T47D (cell line): ENCODE results near the gene TTLL9.

Source experiments
- DNase-seq, 2 experiments: peaks; one replicate each; pipeline versions ENCODE4 v3.0.0 to v3.0.0-alpha.2; 2011 to 2012; ENCODE audit warnings: low read depth in 1 of 2, low spot score in 1 of 2
- JUND ChIP-seq: IDR thresholded peaks from 2 replicates; pipeline ENCODE4 v1.6.1; 2012; ENCODE audit warnings: low read depth
- in situ Hi-C: cut with HindIII; loops from 2 replicates; pipeline ENCODE4 v1.10.0; 2016; ENCODE audit warnings: low sequenced_read_pairs, low pct_unique_long_range_greater_than_20kb

Gene TTLL9

DNA sequence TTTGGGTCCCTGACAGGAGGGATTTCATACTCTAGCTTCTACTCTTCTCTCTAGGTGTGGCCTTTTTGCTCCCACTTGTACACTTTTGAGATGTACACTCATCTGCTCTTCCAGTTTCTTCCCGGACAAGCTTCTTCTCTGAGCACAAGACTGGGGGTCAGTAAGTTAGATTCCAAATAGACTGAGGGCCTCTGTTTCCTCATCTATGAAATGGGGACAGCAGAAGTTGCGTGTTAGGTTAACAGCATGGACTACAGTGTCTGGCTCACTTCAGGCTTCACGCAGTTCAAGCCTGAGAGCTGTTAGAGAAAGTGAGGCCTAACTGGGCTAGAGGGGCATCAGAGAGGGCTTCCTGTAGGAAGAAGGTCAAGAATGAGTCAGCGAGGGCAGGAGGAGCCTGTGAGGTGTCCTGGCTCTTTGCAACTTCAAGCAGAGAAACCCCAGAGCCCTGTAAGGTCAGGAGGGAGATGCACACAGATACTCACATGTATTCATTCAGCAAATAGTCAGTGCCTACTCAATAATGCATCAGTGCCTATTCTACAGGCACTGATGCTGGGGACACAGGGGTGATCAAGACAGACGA, 118.1 kb downstream of the TTLL9 start:
- no peak for DNase-seq
- in situ Hi-C loops: no loop called here
- TF ChIP-seq JUND: no peak

GRCh38 chr20:31989030-31989645, 118.7 kb downstream of the TTLL9 start:
- DNase-seq: no peak
- in situ Hi-C loops: no loop called here

GRCh38 chr20:31990641-31991338, 120.4 kb downstream of the TTLL9 start:
- in situ Hi-C loops: no loop called here
- no peak for TF ChIP-seq JUND

More at GRCh38 chr20:31989030-31989645, 118.7 kb downstream of the TTLL9 start:
- TF ChIP-seq JUND: no peak

GRCh38 chr20:31991339-31991705, 120.9 kb downstream of the TTLL9 start:
- no peak for TF ChIP-seq JUND
- DNase-seq: no peak
- in situ Hi-C loops: no loop called here

More at GRCh38 chr20:31990641-31991338, 120.4 kb downstream of the TTLL9 start:
- DNase-seq: no peak

DNA sequence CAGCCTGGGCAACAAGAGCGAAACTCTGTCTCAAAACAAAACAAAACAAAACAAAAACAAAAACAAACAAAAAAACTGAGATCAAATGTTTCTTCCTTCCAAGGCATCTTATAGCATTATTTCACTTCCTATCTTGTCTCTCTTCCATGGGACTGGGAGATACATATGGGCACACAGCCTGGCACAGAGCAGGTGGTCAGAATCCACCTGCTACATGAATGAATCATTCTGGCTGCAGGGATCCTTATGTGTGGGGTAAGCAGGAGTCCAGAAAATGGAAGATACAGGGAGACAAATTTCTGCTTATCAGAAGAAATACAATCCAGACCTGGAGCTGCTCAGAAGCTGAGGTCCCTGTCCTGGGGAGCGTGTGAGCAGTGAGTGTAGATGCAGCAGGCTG, 121.7 kb downstream of the TTLL9 start:
- DNase-seq: no peak
- in situ Hi-C loops: no loop called here
- no peak for TF ChIP-seq JUND
